8988T (cell line): ENCODE results near the gene SMIM12.

ENCODE experiments used
- DNase-seq: peaks from one replicate; pipeline ENCODE4 v3.0.0; 2011

The SMIM12 gene

DNA sequence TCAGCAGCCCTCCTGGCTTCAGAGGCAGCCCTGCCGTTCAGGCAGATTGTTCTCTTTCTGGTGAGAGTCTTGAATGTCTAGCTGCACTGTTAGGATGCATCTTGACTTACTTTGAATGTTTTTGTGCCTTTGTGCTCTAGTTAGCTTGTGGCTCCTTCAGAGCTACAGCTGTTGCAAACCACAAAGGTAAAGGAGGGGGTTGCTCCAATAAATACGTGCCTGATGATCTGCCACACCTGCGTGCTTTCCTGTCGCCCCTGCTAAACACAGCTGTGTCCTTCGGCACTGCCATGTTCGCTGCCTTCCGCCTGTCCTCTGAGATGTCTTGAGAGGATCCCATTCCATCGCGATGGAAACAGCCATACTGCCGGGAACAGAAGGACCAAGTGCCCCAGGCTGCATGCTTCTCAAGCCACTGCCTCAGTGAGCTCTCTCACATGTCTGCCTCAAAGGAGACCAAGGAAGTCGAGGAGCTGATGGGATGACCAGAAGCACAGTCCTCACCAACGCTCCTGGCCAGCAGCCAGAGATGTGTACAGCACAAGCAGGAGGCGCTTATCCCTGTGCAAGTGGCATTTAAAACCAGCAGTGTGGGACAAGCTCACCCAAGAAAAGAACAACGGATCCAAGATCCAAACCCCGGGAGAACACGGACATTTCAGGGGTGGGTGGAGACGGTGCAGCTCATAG, 12.0 kb upstream of the SMIM12 start:
- DNase-seq, result no peak

GRCh38 chr1:34870395-34870794, 10.8 kb upstream of the SMIM12 start:
- DNase-seq, result no peak

GRCh38 chr1:34869760-34870159, 10.2 kb upstream of the SMIM12 start:
- no peak for DNase-seq

DNA sequence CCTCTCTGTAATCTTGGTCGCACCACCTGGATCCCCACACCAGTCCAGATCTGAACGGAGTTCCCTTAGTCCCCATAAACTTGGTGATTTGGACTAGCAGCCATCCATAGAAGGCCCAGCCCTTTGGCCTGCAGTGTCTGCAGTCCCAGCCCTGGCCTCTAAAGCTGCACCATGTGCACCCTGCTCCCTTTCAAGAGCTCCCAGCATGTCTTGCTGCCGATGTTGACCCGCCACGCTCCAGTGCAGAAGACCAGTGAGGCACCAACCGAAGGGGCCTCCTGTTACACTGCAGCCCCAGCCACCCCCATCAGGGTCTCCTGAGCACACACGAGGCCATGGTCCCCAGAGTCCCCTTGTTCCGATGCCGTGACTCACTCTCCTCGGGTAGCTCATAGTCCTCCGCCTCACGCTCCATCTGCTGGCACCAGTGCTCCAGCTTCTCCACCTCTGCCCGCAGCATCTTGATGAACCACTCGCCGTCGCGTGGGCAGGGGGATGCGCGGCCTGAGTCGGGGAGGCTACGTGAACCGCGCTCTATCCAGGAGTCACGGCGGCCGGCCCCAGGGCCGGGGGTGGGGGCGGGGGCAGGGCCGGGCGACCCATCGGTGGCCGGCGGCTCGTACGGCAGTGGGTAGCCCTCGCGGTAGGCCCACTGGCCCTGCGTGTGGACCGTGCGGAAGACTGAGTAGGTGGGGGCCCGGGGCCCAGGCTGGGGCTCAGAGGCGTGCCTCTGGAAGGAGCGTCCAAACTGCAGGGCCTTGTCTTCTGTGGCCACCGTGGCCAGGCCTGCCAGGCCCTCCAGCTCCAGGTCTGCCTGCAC, 8.9 kb upstream of the SMIM12 start:
- no peak for DNase-seq

- DNase-seq, result no peak
These were observed 7.9 kb upstream of the SMIM12 start for GRCh38 chr1:34867415-34867814.

GRCh38 chr1:34866762-34867109, 7.2 kb upstream of the SMIM12 start:
- no peak for DNase-seq

DNA sequence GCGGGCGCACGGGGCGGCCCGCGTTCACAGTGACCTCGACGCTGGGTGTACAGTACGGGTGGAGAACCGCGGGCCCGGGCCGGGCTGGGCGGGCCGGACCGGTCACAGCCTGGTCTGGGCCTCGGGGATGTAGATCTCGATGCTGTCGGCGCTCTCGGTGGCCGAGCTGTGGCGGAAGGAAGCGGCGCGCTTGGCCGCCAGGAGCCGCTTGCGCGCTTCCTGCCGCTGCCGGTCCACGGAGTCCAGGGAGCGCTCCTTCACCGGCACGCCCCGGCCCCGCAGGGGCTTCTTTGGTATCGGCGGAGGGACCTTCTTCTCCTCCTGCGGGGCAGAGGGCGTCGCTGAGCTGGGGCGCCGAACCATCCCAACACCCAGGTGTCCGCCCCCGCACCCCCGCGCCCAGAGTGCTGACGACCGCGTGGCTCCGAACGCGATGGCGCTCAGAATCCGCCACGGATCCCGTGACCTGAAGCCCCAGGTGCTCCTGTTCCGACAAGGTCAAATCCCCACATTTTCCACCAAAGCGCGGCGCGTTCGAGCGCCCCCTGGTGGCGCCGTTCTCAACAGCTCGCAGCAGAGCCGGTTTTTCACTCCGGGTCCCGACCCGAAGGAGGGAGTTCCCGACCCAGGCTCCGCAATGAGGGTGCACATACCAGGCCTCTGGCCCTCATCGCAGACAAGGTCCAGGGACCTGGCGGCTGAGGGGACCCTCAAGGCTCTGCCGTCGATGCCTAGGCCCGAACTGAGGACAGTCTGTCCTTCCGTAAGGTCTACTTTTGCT, 6.6 kb upstream of the SMIM12 start:
- peak; percentile 83 for DNase-seq

DNA sequence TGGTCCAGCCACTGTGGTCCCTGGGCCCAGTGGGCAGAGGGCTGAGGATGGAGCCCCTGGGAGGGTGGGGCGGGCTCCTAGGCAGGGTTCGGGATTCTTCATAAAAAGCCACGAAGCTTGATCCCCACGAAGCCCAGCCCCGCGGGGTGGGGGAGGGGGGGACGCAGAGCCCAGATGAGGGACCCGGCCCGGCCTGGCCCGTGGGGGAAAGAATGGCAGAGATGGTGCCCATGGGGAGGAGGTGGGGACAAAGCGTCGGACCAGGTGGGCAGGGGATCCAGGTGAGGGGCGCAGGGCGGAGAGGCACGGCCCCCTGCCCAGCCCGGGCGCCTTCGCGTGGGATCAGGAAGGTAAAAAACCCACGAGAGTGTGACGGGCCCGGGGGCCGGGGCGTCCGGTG, 6.0 kb upstream of the SMIM12 start:
- DNase-seq, result no peak

DNA sequence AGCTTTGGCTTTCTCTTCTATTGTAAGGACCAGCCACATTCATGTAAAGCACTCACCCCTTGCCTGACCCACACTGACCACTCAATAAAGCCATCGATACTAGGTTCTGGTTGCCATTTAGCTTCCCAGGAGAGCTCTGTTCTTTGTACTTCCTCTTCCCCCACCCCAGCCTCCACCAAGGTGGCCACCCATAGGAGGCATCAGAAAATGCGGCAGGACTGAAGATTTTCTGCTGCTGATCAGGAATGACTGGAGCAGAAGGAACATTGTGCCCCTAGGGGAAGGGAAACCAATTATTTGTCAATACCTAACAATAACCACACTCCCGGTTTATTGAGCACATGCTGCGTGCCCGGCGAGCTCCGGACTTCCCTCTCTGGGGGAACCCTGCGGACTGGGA, 5.2 kb upstream of the SMIM12 start:
- DNase-seq, result no peak

- DNase-seq, result no peak
These were observed 4.0 kb upstream of the SMIM12 start for GRCh38 chr1:34863501-34863900.

GRCh38 chr1:34858901-34859445, 576 bp downstream of the SMIM12 start:
- no peak for DNase-seq

GRCh38 chr1:34856697-34857096, 2.9 kb downstream of the SMIM12 start:
- no peak for DNase-seq

DNA sequence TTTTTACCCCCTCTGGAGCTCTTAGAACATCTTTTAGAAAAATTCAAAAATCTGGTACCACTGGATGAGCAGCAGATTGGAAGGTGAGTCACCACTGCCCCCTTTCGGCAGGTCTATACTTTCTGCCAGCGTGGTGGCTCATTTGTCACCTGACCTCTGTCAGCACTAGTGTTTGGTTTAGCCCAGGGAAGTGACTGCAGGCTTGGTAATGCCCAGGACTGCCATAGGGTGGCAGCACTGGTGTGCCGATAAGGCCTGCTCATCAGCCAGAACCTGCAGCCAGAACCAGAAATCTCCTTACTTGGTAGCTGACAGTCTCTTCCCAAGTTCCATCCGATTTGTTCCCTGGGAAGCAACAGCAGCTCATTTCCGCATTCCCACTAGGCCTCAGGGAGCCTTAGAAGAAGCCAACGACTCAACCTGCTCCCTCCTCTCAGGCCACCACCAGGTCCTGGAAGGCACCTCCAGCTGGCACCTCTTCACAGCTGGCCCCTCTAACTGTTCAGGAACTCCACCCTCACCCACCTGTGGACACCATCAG, 6.8 kb downstream of the SMIM12 start:
- DNase-seq, result peak; percentile 70

- no peak for DNase-seq
These were observed 8.0 kb downstream of the SMIM12 start for GRCh38 chr1:34851431-34852105.

DNA sequence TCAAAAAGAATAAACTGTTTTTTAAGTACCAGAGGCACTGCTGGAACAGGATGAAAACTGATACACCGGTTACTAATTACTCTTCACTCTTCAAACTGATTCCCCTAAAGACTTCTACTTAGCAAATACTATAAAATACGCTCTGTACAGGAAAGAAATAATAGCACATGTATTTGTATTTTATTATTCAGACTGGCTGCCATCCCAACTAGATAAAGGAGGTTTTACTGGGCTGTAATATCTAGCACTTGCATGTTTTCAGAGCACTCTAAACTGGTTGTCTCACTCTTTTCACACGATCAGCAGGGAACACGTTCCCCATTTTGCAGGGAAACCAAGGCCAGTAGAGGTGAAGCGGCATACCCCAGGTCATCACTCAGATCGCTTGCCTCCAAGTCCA, 9.2 kb downstream of the SMIM12 start:
- DNase-seq, result no peak

DNA sequence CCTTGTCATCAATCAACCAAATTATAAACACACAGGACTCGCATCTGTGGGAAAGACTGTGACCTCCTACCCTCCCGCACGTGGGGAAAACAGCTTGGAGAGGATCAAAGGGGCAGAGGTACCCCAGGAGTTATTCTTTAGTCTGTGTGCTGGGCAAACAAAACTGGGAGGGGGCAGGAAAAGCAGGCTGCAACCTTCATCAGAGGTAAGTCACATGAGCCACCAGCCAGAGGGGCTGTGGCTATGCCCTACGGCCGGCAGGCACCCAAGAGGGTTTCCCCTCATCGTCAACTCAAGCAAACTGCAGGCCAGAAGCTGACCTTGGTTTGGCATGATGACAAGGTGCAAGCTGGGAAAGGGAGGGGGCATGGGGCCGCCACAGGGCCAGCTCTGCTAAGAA, 12.5 kb downstream of the SMIM12 start:
- DNase-seq, result no peak

DNA sequence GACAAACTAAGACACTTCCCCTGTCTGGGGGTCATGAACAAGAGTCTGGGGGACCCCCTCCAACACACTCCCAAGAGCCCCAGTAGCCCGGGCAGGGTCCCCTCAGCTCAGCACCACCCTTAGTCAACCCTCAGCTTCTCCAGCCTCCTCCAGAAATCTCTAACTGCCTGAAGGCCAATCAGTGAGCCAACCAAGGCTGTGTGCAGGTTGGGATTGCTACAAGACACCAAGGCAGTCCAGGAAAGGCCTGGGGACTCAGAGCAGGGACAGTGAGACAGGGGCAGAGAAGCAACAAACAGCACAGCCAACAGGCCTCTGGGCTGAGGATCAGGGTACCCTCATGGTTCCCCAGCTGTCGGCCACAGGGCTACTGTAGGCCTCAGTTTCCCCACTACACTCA, 13.3 kb downstream of the SMIM12 start:
- no peak for DNase-seq

GRCh38 chr1:34845131-34845901, 14.2 kb downstream of the SMIM12 start:
- DNase-seq, result no peak

- DNase-seq, result no peak
These were observed 15.3 kb downstream of the SMIM12 start for GRCh38 chr1:34844252-34844634.

GRCh38 chr1:34843392-34844251, 15.9 kb downstream of the SMIM12 start:
- no peak for DNase-seq

GRCh38 chr1:34842952-34843371, 16.6 kb downstream of the SMIM12 start:
- no peak for DNase-seq
